Effector memory CD4-positive, alpha-beta T cell (primary cell): ENCODE results near the gene XYLT1.
"Not testable (repeated sequence)": the region's sequence is repeated elsewhere in the genome, so short reads cannot be mapped to it uniquely, and the experiment has no call there.

Experiments
- DNase-seq, 3 donors: peaks; one replicate each; pipeline ENCODE4 v3.0.0-alpha.2; 2020
- H3K27ac ChIP-seq: 2 replicates; pipeline ENCODE4 v1.7.0; 2013; ENCODE audit warnings: mild to moderate bottlenecking, low read length, moderate library complexity; ENCODE audit not compliant: insufficient read depth, poor library complexity, severe bottlenecking
- H3K27me3 ChIP-seq: replicated peaks from 2 replicates; pipeline ENCODE4 v1.7.0; 2013; ENCODE audit warnings: mild to moderate bottlenecking, low read length; ENCODE audit not compliant: insufficient read depth, control insufficient read depth, poor library complexity, severe bottlenecking
- H3K36me3 ChIP-seq: 2 replicates; pipeline ENCODE4 v1.7.0; 2013; ENCODE audit warnings: mild to moderate bottlenecking, low read length, moderate library complexity; ENCODE audit not compliant: control insufficient read depth, insufficient read depth
- H3K4me1 ChIP-seq: 2 replicates; pipeline ENCODE4 v1.7.0; 2013; ENCODE audit warnings: low read length, mild to moderate bottlenecking; ENCODE audit not compliant: control insufficient read depth, insufficient read depth, poor library complexity, severe bottlenecking
- H3K4me3 ChIP-seq: 2 replicates; pipeline ENCODE4 v1.7.0; 2013; ENCODE audit warnings: low read length, low read depth, mild to moderate bottlenecking; ENCODE audit not compliant: insufficient read depth, poor library complexity, severe bottlenecking
- H3K9me3 ChIP-seq: 2 replicates; pipeline ENCODE4 v1.7.0; 2013; ENCODE audit warnings: mild to moderate bottlenecking, low read length, moderate library complexity; ENCODE audit not compliant: control insufficient read depth

Gene XYLT1

DNA sequence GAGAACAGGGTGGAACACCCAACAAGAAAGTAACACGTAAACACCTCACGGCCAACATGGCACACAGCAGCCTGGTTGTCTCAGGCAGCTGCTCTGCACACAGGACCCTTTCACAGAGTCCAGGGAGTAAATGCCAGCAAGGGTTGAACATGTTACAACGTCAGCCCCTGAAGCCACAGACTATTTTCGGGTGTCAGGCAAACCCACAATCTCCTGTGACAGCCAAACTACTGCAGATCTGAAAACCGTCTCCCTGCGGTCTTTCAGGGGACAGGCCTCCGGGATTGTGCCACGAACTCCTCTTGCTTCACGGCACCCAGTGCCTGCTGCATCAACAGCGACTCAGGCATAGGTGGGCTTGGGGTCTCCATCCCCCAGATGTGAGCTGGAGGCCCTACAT is 127.7 kb downstream of the XYLT1 start:
- H3K27ac ChIP-seq = no peak overlapping the region
- H3K4me3 ChIP-seq = no peak overlapping the region
- no peaks in the 10 kb centered on the region for H3K36me3 ChIP-seq
- peaks cover 34% of the 10 kb centered on the region for H3K4me1 ChIP-seq
- peak; percentile 4 to 38 (median 9) for DNase-seq
- no peaks in the 10 kb centered on the region for H3K27me3 ChIP-seq
- no peaks in the 10 kb centered on the region for H3K9me3 ChIP-seq

GRCh38 chr16:17342031-17342430 is 128.7 kb downstream of the XYLT1 start:
- Histone ChIP-seq H3K27me3 (no peaks in the 10 kb centered on the region), H3K27ac (no peak overlapping the region), H3K4me1 (peaks cover 26% of the 10 kb centered on the region), H3K36me3 (no peaks in the 10 kb centered on the region), H3K9me3 (no peaks in the 10 kb centered on the region), H3K4me3 (no peak overlapping the region)
- DNase-seq = no peak

DNA sequence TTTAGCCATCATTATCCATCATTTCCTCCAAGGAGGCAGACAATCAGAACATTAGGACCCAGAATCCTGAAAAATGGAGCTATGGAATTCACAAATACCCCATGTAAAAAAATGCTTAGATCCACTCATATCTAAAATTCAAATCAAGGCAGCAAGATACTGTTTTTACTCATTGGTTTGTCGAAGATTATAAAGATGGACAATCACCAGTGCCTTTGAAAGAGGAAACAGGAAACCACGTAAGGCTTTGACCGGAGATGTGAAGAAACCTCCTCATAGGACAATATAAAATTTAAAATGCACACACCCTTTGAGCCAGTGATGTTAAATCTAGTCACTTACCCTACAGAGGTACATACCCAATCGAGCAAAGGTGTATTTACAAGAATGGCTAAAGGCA is 130.0 kb downstream of the XYLT1 start:
- no peak overlapping the region for H3K4me3 ChIP-seq
- H3K27ac ChIP-seq = no peak overlapping the region
- peaks cover 19% of the 10 kb centered on the region for H3K4me1 ChIP-seq
- H3K27me3 ChIP-seq = no peaks in the 10 kb centered on the region
- no peaks in the 10 kb centered on the region for H3K36me3 ChIP-seq
- H3K9me3 ChIP-seq = no peaks in the 10 kb centered on the region
- no peak for DNase-seq

- H3K4me1 ChIP-seq = peaks cover 19% of the 10 kb centered on the region
- DNase-seq = no peak
- no peak overlapping the region for H3K27ac ChIP-seq
- H3K27me3 ChIP-seq = no peaks in the 10 kb centered on the region
- no peaks in the 10 kb centered on the region for H3K9me3 ChIP-seq
- H3K4me3 ChIP-seq = no peak overlapping the region
- no peaks in the 10 kb centered on the region for H3K36me3 ChIP-seq
These were observed 130.8 kb downstream of the XYLT1 start for GRCh38 chr16:17339764-17340541.

- Histone ChIP-seq H3K27me3 (no peaks in the 10 kb centered on the region), H3K27ac (no peak overlapping the region), H3K4me1 (peaks cover 19% of the 10 kb centered on the region), H3K36me3 (no peaks in the 10 kb centered on the region), H3K9me3 (no peaks in the 10 kb centered on the region), H3K4me3 (no peak overlapping the region)
- no peak for DNase-seq
These were observed 132.5 kb downstream of the XYLT1 start for GRCh38 chr16:17338244-17338643.

GRCh38 chr16:17336530-17336900 is 134.2 kb downstream of the XYLT1 start:
- Histone ChIP-seq H3K27me3 (no peaks in the 10 kb centered on the region), H3K36me3 (no peaks in the 10 kb centered on the region), H3K4me3 (no peak overlapping the region), H3K27ac (no peak overlapping the region), H3K4me1 (peaks cover 7% of the 10 kb centered on the region), H3K9me3 (no peaks in the 10 kb centered on the region)
- DNase-seq = no peak

DNA sequence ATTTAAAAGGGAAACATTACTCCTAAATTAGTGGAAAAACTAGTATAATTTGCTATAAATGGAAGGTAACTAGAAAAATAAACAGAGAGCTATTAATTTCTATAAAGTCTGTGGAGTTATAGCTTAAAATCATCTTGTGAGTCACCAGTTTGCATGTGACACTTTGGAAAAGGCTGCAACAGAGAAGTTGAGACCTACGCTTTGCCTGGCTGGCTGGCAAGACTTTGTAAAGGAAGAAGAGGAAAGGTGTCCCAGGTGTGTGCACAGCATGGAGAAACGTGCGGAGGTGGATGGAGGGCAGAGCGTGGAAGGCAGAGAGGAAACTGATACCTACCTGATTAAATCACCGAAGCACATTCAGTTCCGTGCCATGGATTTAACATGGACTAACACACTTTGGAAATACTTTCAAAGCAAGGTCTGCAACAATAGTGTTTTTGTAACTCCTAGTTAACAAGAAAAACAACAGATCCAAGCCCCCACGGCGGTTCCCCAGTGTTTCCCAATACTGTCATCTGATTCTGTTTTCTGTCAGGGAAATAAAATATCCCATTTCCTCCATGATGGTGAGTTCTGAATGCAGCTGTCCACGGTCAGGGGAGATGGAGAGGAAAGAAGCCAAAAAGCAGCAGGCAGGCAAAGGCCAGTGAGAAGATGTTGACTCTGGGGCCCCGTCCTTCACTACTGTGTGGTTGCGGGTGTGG is 134.8 kb downstream of the XYLT1 start:
- Histone ChIP-seq H3K9me3 (no peaks in the 10 kb centered on the region), H3K36me3 (no peaks in the 10 kb centered on the region), H3K4me3 (no peak overlapping the region), H3K27me3 (no peaks in the 10 kb centered on the region), H3K4me1 (peaks cover 4% of the 10 kb centered on the region), H3K27ac (no peak overlapping the region)
- no peak for DNase-seq

GRCh38 chr16:17335406-17335805 is 135.4 kb downstream of the XYLT1 start:
- H3K9me3 ChIP-seq, H3K27ac ChIP-seq, H3K27me3 ChIP-seq, H3K4me1 ChIP-seq, H3K36me3 ChIP-seq, H3K4me3 ChIP-seq, DNase-seq: not testable (repeated sequence)

DNA sequence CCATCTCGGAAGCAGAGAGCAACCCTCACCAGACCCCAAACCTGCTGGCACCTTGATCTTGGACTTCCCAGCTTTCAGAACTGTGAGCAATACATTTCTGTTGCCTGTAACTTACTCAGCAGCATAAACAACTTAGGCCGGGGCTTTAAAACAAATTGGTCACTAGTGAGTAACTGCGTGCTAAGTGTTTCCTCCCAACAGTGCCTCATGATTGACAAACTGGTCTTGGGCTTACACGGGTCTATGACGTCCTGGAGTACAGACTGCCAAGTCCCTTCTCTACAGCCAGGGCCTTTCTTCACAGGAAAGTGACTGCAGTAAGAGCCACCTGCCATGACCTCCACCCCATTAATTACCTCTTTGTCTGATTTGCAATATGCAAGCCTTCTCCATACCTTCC is 136.7 kb downstream of the XYLT1 start:
- Histone ChIP-seq H3K27ac (no peak overlapping the region), H3K9me3 (no peaks in the 10 kb centered on the region), H3K4me3 (no peak overlapping the region), H3K27me3 (no peaks in the 10 kb centered on the region), H3K36me3 (no peaks in the 10 kb centered on the region), H3K4me1 (no peaks in the 10 kb centered on the region)
- DNase-seq = no peak

- Histone ChIP-seq H3K27ac (no peak overlapping the region), H3K27me3 (no peaks in the 10 kb centered on the region), H3K9me3 (no peaks in the 10 kb centered on the region), H3K4me3 (no peak overlapping the region), H3K36me3 (no peaks in the 10 kb centered on the region), H3K4me1 (no peaks in the 10 kb centered on the region)
- no peak for DNase-seq
These were observed 137.5 kb downstream of the XYLT1 start for GRCh38 chr16:17333229-17333628.
